Measurements from ENCODE around the gene ARSD.
"Not testable (repeated sequence)": the region's sequence is repeated elsewhere in the genome, so short reads cannot be mapped to it uniquely, and the experiment has no call there.

ARSD gene

DNA sequence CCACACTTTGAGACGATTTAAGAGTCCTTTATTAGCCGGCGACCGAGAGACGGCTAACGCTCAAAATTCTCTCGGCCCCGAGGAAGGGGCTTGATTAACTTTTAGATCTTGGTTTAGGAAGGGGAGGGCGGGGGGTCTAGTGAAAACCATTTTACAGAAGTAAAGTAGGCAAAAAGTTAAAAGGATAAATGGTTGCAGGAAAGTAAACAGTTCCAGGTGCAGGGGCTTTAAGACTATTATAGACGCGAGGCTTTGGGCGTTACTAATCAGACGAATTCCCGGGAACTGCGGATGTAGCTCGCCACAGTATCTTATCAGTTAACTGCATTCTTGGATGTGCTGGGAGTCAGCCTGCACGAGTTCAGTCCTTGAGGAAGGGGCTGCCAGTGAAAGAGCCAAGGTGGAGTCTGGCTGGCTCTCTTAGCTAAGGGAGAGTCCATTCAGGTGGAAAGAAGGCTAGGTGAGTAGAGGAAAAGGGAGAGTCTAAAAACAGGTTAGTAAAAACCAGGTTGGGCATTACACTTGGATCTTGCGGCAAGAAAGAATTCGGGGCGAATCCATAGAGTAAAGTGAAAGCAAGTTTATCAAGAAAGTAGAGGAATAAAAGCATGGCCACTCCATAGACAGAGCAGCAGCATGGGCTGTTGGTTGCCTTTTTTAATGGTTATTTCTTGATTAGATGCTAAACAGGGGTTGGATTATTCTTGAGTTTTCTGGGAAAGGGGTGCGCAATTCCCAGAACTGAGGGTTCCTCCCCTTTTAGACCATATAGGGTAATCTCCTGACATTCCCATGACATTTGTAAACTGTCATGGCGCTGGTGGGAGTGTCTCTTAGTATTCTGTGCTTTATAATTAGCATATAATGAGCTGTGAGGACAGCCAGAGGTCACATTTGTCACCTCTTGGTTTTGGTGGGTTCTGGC lies 38.3 kb downstream of the ARSD start:
- DNase-seq = not testable (repeated sequence)

DNA sequence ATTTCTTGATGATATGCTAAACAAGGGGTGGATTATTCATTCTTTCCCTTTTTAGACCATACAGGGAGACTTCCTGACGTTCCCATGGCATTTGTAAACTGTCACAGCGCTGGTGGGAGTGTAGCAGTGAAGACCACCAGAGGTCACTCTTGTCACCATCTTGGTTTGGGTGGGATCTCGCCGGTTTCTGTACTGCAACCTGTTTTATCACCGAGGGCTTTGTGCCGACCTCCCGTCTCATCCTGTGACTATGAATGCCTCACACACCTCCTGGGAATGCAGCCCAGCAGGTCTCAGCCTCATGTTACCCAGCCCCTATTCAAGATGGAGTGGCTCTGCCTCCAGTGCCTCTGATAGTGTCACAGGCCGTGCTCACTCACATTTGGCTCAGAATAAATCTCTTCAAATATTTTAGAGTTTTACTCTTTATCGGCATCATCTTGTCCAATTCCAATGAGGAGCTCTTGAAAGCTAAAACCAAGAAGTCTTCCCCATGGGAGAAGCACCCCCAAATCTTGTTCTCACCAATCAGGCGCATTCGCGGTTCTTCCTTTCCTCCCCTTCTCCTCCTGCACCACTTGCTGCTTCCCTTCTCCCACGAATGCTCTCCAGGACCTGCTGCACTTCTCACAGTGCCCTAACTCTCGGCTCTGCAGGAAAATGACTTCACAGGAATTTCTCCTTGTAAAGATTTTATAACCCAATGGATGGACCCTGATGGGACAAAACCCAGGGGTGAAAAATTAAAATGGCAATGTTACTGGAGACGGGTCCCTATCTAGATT lies 39.2 kb downstream of the ARSD start:
- not testable (repeated sequence) for DNase-seq

DNA sequence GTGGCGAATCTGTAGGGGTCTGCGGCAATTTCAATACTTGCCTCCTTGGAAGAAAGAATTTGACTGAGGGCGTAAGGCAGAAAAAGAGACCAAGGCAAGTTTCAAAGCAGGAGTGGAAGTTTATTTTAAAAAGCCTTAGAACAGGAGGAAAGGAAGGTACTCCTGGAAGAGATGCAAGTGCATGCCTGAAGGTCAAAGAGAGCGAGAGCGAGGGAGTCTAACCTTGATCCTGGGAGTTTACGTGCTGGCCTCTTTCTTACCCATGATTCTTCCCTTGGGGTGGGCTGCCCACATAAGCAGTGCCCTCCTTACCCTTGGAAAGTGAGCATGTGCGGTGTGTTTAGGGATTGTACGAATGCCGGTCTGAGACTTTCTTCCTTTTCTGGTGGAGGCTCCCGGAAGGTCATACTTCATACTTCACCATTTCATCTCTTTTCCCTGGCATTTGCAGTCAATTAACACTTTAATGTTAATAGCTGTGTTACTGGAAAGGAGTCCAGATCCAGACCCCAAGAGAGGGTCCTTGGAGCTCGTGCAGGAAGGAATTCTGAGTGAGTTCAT lies 40.0 kb downstream of the ARSD start:
- no peak for DNase-seq

GRCh38 chrX:2888309-2888708 lies 40.8 kb downstream of the ARSD start:
- DNase-seq = no peak

DNA sequence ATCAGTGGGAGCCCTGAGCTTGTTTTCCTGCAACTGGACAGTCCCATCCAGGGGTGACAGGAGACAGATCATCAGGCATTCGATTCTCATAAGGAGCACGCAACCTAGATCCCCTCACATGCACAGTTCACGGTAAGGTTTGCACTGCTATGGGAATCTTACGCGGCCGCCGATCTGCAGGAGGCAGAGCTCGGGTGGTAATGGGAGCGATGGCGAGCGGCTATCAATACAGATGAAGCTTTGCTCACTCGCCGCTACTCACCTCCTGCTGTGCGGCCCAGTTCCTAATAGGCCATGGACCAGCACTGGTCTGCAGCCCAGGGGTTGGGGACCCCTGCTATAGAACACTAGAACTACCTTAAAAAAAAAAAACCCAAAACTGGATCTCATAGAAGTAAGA lies 45.4 kb downstream of the ARSD start:
- DNase-seq = no peak

DNA sequence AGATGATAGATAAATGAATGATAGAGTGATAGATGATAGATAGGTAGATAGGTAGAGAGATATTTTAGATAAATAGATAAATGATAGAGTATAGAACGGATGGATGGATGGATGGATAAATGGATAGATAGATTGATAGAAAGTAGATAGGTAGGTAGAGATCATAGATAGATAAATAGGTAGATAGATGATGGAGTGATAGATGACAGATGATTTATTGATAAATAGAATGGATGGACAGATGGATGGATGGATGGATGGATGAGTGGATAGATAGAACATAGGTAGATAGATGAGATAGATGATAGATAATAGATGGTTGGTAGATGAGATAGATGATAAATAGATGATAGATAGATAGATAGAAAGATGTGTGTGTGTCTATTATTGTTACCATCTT lies 49.5 kb downstream of the ARSD start:
- no peak for DNase-seq

- no peak for DNase-seq
Measured at GRCh38 chrX:2878563-2878962, 50.6 kb downstream of the ARSD start.

DNA sequence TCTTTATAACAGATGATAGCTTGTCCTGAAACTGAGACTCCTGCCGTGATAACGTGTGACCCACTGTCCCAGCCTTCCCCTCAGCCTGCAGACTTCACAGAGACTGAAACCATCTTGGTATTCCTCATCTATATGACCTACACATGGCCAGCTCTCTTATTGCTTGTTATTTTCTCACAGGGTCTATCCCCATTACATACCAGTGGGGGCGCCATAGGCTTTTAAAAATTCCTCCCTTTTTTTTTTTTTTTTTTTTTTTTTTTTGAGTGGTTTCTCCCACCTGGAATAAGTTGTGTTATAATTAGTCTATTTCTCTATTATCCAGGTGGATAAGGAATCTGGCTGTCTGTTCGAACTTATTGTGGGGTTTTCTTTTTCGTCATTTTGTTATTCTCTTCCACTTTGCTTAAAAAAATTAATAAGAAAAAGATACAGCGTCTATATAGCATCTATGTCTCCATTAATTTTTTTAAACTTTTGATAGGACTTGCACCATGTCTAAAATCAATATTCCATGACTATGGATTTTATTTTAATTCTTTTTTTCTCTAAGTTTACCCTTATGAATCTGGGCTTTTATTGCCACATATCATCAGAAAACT lies 53.2 kb downstream of the ARSD start:
- DNase-seq = no peak

DNA sequence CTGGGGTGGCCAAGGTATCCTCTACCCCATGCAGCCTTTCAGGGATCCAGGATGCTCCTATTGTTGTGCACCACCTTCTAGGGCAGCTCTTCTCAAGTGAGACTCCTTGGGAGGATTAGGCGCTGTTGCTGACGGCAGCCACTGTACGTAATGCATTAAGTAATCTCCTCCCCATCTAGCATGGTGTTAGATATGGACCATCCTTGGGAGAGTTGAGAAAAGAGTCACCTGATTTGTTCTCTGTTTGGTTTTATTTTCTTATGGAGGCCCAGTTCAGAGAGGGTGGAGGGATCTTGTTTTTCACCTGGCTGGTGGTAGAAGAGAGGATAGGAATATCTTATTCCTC lies 54.0 kb downstream of the ARSD start:
- no peak for DNase-seq

GRCh38 chrX:2874222-2875135 lies 54.7 kb downstream of the ARSD start:
- no peak for DNase-seq

- no peak for DNase-seq
Measured at GRCh38 chrX:2872671-2873277, 56.4 kb downstream of the ARSD start.

GRCh38 chrX:2871831-2872230 lies 57.3 kb downstream of the ARSD start:
- DNase-seq = no peak

GRCh38 chrX:2870650-2871049 lies 58.5 kb downstream of the ARSD start:
- DNase-seq = no peak

GRCh38 chrX:2867206-2867605 lies 61.9 kb downstream of the ARSD start:
- no peak for DNase-seq

DNA sequence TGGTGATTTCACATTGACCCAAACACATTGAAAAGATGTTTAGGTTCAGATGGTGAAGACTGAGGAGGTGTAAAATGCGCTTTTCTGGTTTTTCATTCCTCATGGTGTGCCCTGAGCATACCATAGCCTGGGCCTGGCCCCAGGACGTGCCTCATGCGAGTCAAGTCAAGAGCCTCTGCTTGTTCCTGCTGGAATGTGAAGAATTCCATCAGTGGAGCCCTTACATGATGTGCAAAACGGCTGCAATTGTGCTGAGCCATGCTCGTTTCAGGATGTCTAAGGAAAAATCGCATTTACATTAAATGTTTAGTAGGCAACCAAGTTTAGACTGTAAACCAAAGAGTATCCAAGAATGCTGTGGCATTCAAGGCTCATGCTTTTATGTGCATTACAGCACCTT lies 65.5 kb downstream of the ARSD start:
- DNase-seq = no peak

DNA sequence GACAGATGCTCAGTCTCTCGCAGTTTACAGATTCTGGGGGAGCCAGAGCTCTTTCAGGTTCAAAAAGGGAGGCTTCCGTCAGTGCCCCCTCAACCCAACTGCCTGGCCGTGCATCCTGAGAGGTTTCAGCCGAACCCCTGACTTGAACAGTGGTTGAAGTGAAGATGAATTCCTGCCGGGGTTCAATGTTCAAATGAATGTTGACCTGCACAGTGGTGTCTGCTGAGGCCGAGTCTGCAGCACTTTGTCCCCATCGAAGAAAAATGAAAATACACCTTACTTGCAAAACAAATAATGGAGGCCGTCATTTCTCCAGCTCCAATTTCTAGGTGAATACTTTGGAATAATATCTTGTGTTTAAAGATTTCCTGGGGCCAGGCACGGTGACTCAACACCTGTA lies 66.7 kb downstream of the ARSD start:
- DNase-seq = no peak

DNA sequence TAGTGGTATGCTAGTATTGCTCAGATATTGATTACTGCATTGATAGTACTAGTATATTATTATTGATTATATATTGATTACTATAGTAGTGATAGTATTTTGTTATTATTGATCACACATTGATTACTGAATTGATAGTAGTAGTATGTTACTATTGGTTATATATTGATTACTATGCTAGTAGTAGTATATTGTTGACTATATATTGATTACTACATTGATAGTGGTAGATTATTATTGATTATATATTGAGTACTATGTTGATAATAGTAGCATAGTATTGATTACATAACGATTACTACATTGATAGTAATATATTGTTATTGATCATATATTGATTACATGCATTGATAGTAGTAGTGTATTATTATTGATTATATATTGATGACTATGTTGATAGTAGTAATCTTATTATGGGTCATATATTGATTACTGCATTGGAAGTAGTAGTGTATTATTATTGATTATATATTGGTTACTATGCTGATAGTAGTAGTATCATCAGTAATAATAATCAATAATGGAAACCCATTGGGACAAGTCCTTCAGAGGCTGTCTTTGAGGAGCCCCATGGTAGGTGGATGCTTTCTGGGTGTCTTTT lies 69.8 kb downstream of the ARSD start:
- no peak for DNase-seq

DNA sequence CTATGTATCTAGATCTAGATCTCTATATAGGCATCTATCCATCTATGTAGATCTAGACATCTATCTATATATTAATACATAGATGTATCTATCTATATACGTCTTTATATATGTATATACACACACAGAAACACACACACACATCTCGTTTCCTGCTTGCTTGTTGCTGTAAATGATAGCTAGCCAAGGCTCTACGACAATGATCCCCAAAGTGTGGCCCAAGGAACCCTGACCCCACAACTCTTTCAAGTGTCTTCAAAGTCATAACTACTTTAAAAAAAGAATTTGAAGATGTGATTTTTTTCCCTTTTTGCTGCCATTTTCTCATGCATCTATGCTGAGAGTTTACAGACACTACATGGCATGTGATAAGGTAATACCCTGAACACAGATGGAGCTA lies 71.6 kb downstream of the ARSD start:
- DNase-seq = no peak

DNA sequence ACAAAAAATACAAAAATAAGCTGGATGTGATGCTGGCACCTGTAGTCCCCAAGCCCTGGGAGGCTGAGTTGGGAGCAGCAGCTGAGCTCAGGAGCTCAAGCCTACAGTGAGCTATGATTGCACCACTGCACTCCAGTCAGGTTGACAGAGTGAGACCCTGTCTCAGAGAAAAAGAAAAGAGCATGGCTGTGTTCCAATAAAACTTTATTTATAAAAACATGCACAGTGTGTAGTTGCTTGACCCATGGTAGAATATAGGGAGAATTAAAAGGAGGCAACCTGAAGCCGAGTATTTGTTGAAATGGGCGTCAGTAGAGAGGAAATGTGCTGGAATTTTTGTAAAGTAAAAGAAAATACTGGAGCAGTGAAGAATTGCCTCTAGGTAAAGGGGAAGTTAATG lies 73.4 kb downstream of the ARSD start:
- DNase-seq = no peak

- DNase-seq = no peak
Measured at GRCh38 chrX:2854918-2855317, 74.2 kb downstream of the ARSD start.

Measured in GF-D8 (cell line).